Endothelial cell of umbilical vein (primary cell): ENCODE data around the gene PAK5. TPM values are rescaled to one million over a fixed set of nuclear protein-coding genes. Genes with fewer than 3 reads are reported as not detected.

Experiments used
- BruUV-seq: library from RNA; stranded (reverse); fragments of 400-500 nt; replicated peaks from 2 replicates; lab custom pipeline; 2021; lab: Mats Ljungman, UMichigan
- CTCF ChIA-PET: fragments of 300-600, 350-600 bp; sonication (Branson Sonifier 250); formaldehyde crosslinking; loops from one replicate; lab custom pipeline; 2021; ENCODE audit warnings: antibody characterized with exemption, inconsistent platforms; lab: Charles Lee
- POLR2A ChIA-PET: fragments of 300-600, 350-600 bp; sonication (Branson Sonifier 250); formaldehyde crosslinking; loops from one replicate; lab custom pipeline; 2021; ENCODE audit warnings: antibody characterized with exemption, inconsistent platforms; lab: Charles Lee
- DNase-seq: peaks from one replicate; pipeline ENCODE4 v3.0.0-alpha.2; 2011; ENCODE audit warnings: low read depth, low spot score
- FAIRE-seq: peaks from 2 replicates; lab custom pipeline; 2011; peaks lifted over from hg19 to GRCh38; lab: Jason Lieb, UNC
- H2AFZ ChIP-seq: 2 replicates; pipeline ENCODE4 v1.6.0; 2012; ENCODE audit warnings: low read depth, low read length, control low read depth, inconsistent platforms
- H3K27ac ChIP-seq: 2 replicates; pipeline ENCODE4 v1.5.1; 2011; ENCODE audit warnings: low read depth, mild to moderate bottlenecking, control low read depth, low read length, moderate library complexity; ENCODE audit not compliant: insufficient read depth
- H3K27me3 ChIP-seq, 2 experiments: 2 replicates each; pipeline versions ENCODE4 v1.6.0 to v1.6.1; 2011; ENCODE audit warnings: low read length in 2 of 2, mixed read lengths in 1 of 2; ENCODE audit not compliant: control insufficient read depth in 2 of 2, insufficient read depth in 2 of 2
- H3K36me3 ChIP-seq, 2 experiments: 2 replicates in 1 of 2; 3 replicates in 1 of 2; pipeline ENCODE4 v1.5.1; 2011; ENCODE audit warnings: low read length in 2 of 2, mild to moderate bottlenecking in 1 of 2, moderate library complexity in 1 of 2; ENCODE audit not compliant: control insufficient read depth in 2 of 2, insufficient read depth in 2 of 2; ENCODE audit errors: extremely low read depth in 1 of 2
- H3K4me1 ChIP-seq: 3 replicates; pipeline ENCODE4 v1.5.1; 2011; ENCODE audit warnings: mild to moderate bottlenecking, low read length; ENCODE audit not compliant: control insufficient read depth, insufficient read depth; ENCODE audit errors: extremely low read depth
- H3K4me2 ChIP-seq: 2 replicates; pipeline ENCODE4 v1.6.1; 2011; ENCODE audit warnings: low read length, control low read depth, mixed read lengths; ENCODE audit not compliant: insufficient read depth
- H3K4me3 ChIP-seq, 3 experiments: fragments of 200-600 bp in 1 of 3; sonication (generic), shearing (Covaris generic) in 1 of 3; replicated peaks in 1 of 3; 2 replicates each; pipeline ENCODE4 v1.5.1; 2011 to 2016; ENCODE audit warnings: control low read depth in 3 of 3, low read length in 3 of 3, mild to moderate bottlenecking in 2 of 3, inconsistent platforms in 1 of 3, low read depth in 1 of 3, moderate library complexity in 1 of 3; ENCODE audit not compliant: insufficient read depth in 1 of 3
- H3K79me2 ChIP-seq: 2 replicates; pipeline ENCODE4 v1.6.0; 2012; ENCODE audit warnings: low read length, inconsistent platforms; ENCODE audit not compliant: control insufficient read depth, insufficient read depth
- H3K9ac ChIP-seq: replicated peaks from 2 replicates; pipeline ENCODE3; 2011; ENCODE audit warnings: low read length, control low read depth; ENCODE audit not compliant: insufficient read depth; ENCODE audit errors: extremely low read depth
- H3K9me1 ChIP-seq: replicated peaks from 3 replicates; pipeline ENCODE4 v1.6.0; 2011; ENCODE audit warnings: mild to moderate bottlenecking, low read length; ENCODE audit not compliant: control insufficient read depth, insufficient read depth; ENCODE audit errors: extremely low read depth
- H3K9me3 ChIP-seq: replicated peaks from 2 replicates; pipeline ENCODE4 v1.5.1; 2012; ENCODE audit warnings: low read length, inconsistent platforms; ENCODE audit not compliant: control insufficient read depth, insufficient read depth
- H4K20me1 ChIP-seq: replicated peaks from 2 replicates; pipeline ENCODE3; 2011; ENCODE audit warnings: mild to moderate bottlenecking, low read length; ENCODE audit not compliant: control insufficient read depth, insufficient read depth; ENCODE audit errors: extremely low read depth
- EZH2 ChIP-seq: IDR thresholded peaks from 2 replicates; pipeline ENCODE4 v1.6.1; 2012; ENCODE audit warnings: borderline replicate concordance, low read depth, mild to moderate bottlenecking, moderate library complexity, low read length, inconsistent platforms; ENCODE audit not compliant: severe bottlenecking
- FOS ChIP-seq: IDR thresholded peaks from 2 replicates; pipeline ENCODE4 v1.6.1; 2011; ENCODE audit warnings: mild to moderate bottlenecking, low read length, moderate library complexity, borderline replicate concordance; ENCODE audit not compliant: insufficient read depth
- GATA2 ChIP-seq: IDR thresholded peaks from 2 replicates; pipeline ENCODE4 v1.7.0; 2011; ENCODE audit warnings: low read depth, mild to moderate bottlenecking, moderate library complexity, mixed read lengths, low read length; ENCODE audit not compliant: insufficient read length, insufficient read depth
- JUN ChIP-seq: IDR thresholded peaks from 2 replicates; pipeline ENCODE4 v1.6.1; 2011; ENCODE audit warnings: borderline replicate concordance, low read depth; ENCODE audit not compliant: insufficient read length, insufficient read depth
- MYC ChIP-seq: IDR thresholded peaks from one replicate; pipeline ENCODE4 v1.6.1; 2011; ENCODE audit warnings: mild to moderate bottlenecking, low read depth, low read length
- POLR2A ChIP-seq: IDR thresholded peaks from 2 replicates; pipeline ENCODE4 v1.6.1; 2012; ENCODE audit warnings: low read depth, mild to moderate bottlenecking, control low read depth, low read length
- POLR2AphosphoS5 ChIP-seq: IDR thresholded peaks from 2 replicates; pipeline ENCODE4 v1.6.1; 2012; ENCODE audit warnings: low read depth, mild to moderate bottlenecking, control low read depth, low read length, moderate library complexity; ENCODE audit not compliant: insufficient read depth
- dilution Hi-C: fragments of 300-500 bp; cut with MboI; formaldehyde crosslinking; loops from one replicate; pipeline ENCODE4 v1.15.0; 2019; ENCODE audit warnings: low sequenced_read_pairs; ENCODE audit not compliant: extremely low pct_ligation_motif_present
- intact Hi-C: fragments of 100-400 bp; cut with micrococcal nuclease; formaldehyde crosslinking; loops from one replicate; pipeline ENCODE4 v1.10.0; 2022
- polyA plus RNA-seq, 4 experiments: library from polyadenylated mRNA; depleted of rRNA in 3 of 4; stranded (reverse) in 3 of 4; unstranded in 1 of 4; fragments of >200 nt; gene quantifications; 2 replicates each; pipeline versions ENCODE4 v1.2.1 to v1.2.3, GENCODE V29; 2011 to 2012; ENCODE audit warnings: missing spikeins in 1 of 4
- total RNA-seq: library from RNA; stranded (reverse); gene quantifications from 2 replicates; pipeline ENCODE4 v1.2.3, GENCODE V29; 2021
- TF ChIP-seq, protein P1 (sequence below): IDR thresholded peaks from 2 replicates; pipeline ENCODE4 v1.6.1; 2011; ENCODE audit not compliant: insufficient read depth, insufficient read length
- TF ChIP-seq, protein P2 (sequence below), 2 donors: IDR thresholded peaks; 1 replicate in 1 of 2; 2 replicates in 1 of 2; pipeline ENCODE4 v1.5.1; 2011; ENCODE audit warnings: low read length in 2 of 2, mild to moderate bottlenecking in 2 of 2, moderate library complexity in 2 of 2, control low read depth in 1 of 2, inconsistent platforms in 1 of 2, low read depth in 1 of 2; ENCODE audit not compliant: insufficient read depth in 1 of 2; ENCODE audit errors: extremely low read depth in 1 of 2

Gene PAK5
- total and polyA plus RNA-seq, 2 donors (not counting 3 experiments of a cell fraction or from before 2014, with no cell fraction given) = not detected

DNA sequence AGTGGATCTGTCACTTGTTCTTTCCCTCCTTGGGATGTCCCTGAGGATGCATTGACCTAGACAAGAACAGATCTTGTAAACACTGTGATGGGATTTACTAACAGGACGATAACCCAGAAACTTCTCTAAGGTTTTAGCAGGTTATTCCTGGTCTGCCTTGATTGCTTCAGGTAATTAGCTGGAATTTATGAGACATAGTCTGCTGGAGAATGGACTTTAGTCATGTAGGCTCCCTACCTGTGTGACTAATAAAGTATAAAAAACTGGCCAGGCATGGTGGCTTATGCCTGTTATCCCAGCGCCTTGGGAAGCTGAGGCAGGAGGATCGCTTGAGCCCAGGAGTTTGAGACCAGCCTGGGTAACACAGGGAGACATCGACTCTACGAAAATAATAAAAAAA, 96.1 kb downstream of the PAK5 start:
- H3K79me2 ChIP-seq = no peaks in the 10 kb centered on the region
- no peaks in the 10 kb centered on the region for H4K20me1 ChIP-seq
- POLR2A ChIA-PET = no interaction called here
- H3K4me1 ChIP-seq = no peaks in the 10 kb centered on the region
- no peaks in the 10 kb centered on the region for H3K9me1 ChIP-seq
- TF ChIP-seq GATA2 (no peak), JUN (no peak), POLR2AphosphoS5 (no peak), FOS (no peak), EZH2 (no peak), MYC (no peak), POLR2A (no peak)
- TF ChIP-seq, protein P1, sequence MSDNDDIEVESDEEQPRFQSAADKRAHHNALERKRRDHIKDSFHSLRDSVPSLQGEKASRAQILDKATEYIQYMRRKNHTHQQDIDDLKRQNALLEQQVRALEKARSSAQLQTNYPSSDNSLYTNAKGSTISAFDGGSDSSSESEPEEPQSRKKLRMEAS = no peak
- TF ChIP-seq, protein P2, sequence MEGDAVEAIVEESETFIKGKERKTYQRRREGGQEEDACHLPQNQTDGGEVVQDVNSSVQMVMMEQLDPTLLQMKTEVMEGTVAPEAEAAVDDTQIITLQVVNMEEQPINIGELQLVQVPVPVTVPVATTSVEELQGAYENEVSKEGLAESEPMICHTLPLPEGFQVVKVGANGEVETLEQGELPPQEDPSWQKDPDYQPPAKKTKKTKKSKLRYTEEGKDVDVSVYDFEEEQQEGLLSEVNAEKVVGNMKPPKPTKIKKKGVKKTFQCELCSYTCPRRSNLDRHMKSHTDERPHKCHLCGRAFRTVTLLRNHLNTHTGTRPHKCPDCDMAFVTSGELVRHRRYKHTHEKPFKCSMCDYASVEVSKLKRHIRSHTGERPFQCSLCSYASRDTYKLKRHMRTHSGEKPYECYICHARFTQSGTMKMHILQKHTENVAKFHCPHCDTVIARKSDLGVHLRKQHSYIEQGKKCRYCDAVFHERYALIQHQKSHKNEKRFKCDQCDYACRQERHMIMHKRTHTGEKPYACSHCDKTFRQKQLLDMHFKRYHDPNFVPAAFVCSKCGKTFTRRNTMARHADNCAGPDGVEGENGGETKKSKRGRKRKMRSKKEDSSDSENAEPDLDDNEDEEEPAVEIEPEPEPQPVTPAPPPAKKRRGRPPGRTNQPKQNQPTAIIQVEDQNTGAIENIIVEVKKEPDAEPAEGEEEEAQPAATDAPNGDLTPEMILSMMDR (IDR thresholded peaks at IDR 0.05; ENCODE audit: extremely low read depth in 1 of 2, insufficient read depth in 1 of 2, low read depth in 1 of 2, low read length in 2 of 2) = no peak
- CTCF ChIA-PET = no interaction called here
- intact Hi-C loops = no loop called here
- no peak overlapping the region for H3K27ac ChIP-seq
- no peaks in the 10 kb centered on the region for H3K9me3 ChIP-seq
- no peak for FAIRE-seq
- H3K4me3 ChIP-seq = no peak overlapping the region
- no peak overlapping the region for H3K4me2 ChIP-seq
- H2AFZ ChIP-seq = no peak overlapping the region
- H3K9ac ChIP-seq = no peak overlapping the region
- dilution Hi-C loops = no loop called here
- BruUV-seq = no TSS peak
- H3K36me3 ChIP-seq = no peaks in the 10 kb centered on the region
- H3K27me3 ChIP-seq = no peaks in the 10 kb centered on the region
- DNase-seq = no peak
